ENCODE data around the gene KRTAP22-2.

Gene KRTAP22-2

GRCh38 chr21:30561264-30561895 is 28.8 kb downstream of the KRTAP22-2 start, which contains the start of gene KRTAP19-7:
KRTAP19-7 (minus strand) TSS chr21:30561314; CDS start chr21:30561289, 25 bp downstream.
- no peak within 1 kb of the TSS for H3K27ac ChIP-seq
- no peaks in the 10 kb centered on the region for H3K9me3 ChIP-seq (ENCODE audit: control insufficient read depth, low read length)
- H3K27me3 ChIP-seq (ENCODE audit: control insufficient read depth, insufficient read depth, low read length) = no peaks in the 10 kb centered on the region
- no peak for TF ChIP-seq CTCF (IDR thresholded peaks at IDR 0.05)
- no peaks in the 10 kb centered on the region for H3K4me1 ChIP-seq
- H2AFZ ChIP-seq = no peak within 1 kb of the TSS
- H3K9ac ChIP-seq = no peak within 1 kb of the TSS
- H3K79me2 ChIP-seq = no peaks in the 10 kb centered on the region
- H3K4me2 ChIP-seq (ENCODE audit: low read length) = no peak within 1 kb of the TSS
- H3K36me3 ChIP-seq (ENCODE audit: control insufficient read depth, insufficient read depth, low read length) = no peaks in the 10 kb centered on the region
- no peak within 1 kb of the TSS for H3K4me3 ChIP-seq (ENCODE audit: low read depth, low read length)

- H3K9me3 ChIP-seq (ENCODE audit: control insufficient read depth, low read length) = no peaks in the 10 kb centered on the region
- H3K27ac ChIP-seq = no peak overlapping the region
- H2AFZ ChIP-seq = no peak overlapping the region
- H3K4me2 ChIP-seq (ENCODE audit: low read length) = no peak overlapping the region
- no peaks in the 10 kb centered on the region for H3K27me3 ChIP-seq (ENCODE audit: control insufficient read depth, insufficient read depth, low read length)
- TF ChIP-seq CTCF (IDR thresholded peaks at IDR 0.05) = no peak
- no peaks in the 10 kb centered on the region for H3K79me2 ChIP-seq
- no peak overlapping the region for H3K9ac ChIP-seq
- H3K36me3 ChIP-seq (ENCODE audit: control insufficient read depth, insufficient read depth, low read length) = no peaks in the 10 kb centered on the region
- no peaks in the 10 kb centered on the region for H3K4me1 ChIP-seq
- H3K4me3 ChIP-seq (ENCODE audit: low read depth, low read length) = no peak overlapping the region
These were observed 35.1 kb downstream of the KRTAP22-2 start for GRCh38 chr21:30555095-30555494.

GRCh38 chr21:30552782-30553181 is 37.4 kb downstream of the KRTAP22-2 start:
- H3K9me3 ChIP-seq (ENCODE audit: control insufficient read depth, low read length) = no peaks in the 10 kb centered on the region

GRCh38 chr21:30541764-30542163 is 48.4 kb downstream of the KRTAP22-2 start, which contains the start of gene KRTAP19-6:
KRTAP19-6 (minus strand) TSS chr21:30541864; CDS start chr21:30541833, 31 bp downstream.
- H3K4me1 ChIP-seq = no peaks in the 10 kb centered on the region
- no peaks in the 10 kb centered on the region for H3K27me3 ChIP-seq (ENCODE audit: control insufficient read depth, insufficient read depth, low read length)
- H3K4me2 ChIP-seq (ENCODE audit: low read length) = no peak within 1 kb of the TSS
- TF ChIP-seq CTCF (IDR thresholded peaks at IDR 0.05) = no peak
- no peaks in the 10 kb centered on the region for H3K9me3 ChIP-seq (ENCODE audit: control insufficient read depth, low read length)
- no peaks in the 10 kb centered on the region for H3K36me3 ChIP-seq (ENCODE audit: control insufficient read depth, insufficient read depth, low read length)
- no peak within 1 kb of the TSS for H3K27ac ChIP-seq
- no peak within 1 kb of the TSS for H2AFZ ChIP-seq
- H3K4me3 ChIP-seq (ENCODE audit: low read depth, low read length) = no peak within 1 kb of the TSS
- H3K79me2 ChIP-seq = no peaks in the 10 kb centered on the region
- no peak within 1 kb of the TSS for H3K9ac ChIP-seq

More at GRCh38 chr21:30552782-30553181, 37.4 kb downstream of the KRTAP22-2 start:
- Histone ChIP-seq H3K27ac (no peak overlapping the region), H3K4me3 (ENCODE audit: low read depth, low read length) (no peak overlapping the region), H3K4me1 (no peaks in the 10 kb centered on the region), H3K27me3 (ENCODE audit: control insufficient read depth, insufficient read depth, low read length) (no peaks in the 10 kb centered on the region), H2AFZ (no peak overlapping the region), H3K79me2 (no peaks in the 10 kb centered on the region), H3K36me3 (ENCODE audit: control insufficient read depth, insufficient read depth, low read length) (no peaks in the 10 kb centered on the region), H3K9ac (no peak overlapping the region), H3K4me2 (ENCODE audit: low read length) (no peak overlapping the region)
- no peak for TF ChIP-seq CTCF (IDR thresholded peaks at IDR 0.05)
